ENCODE results near the gene DDA1. TPM values are rescaled to one million over a fixed set of nuclear protein-coding genes. Genes with fewer than 3 reads are reported as not detected.
A peak's percentile ranks its signal among the peaks of the same experiment; 100 is the strongest.

Gene DDA1
- total RNA-seq, 2 donors from 2014 or later = 8.9 to 13.5 TPM

DNA sequence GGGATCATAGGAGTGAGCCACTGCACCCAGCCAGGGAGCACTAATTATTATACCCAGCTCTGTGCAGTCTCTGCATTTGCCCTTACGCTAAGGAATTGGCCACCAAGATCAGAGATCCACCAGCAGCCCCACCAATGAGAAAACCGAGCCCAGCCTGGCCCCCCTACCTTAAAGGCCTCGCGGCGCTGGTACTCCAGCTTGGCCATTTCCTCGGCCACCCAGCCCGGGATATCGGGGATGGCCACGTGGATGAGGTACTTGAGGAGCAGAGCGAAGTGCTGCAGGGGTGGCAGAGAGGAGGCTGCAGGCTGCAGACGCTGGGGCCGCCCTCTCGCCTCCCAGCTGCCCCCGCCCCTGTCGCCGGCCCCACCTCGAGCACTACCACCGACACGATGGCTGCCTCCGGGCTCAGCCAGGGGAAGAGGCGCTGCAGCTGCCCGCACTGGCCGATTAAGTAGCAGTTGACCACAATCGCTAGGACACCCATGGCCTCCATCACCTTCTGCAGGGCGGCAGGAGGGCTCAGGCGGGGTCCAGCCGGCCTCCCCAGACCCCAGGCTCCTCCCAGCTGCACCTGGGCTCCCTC is 17.8 kb downstream of the DDA1 start:
- Histone ChIP-seq H3K4me3 (no peak overlapping the region), H3K36me3 (peaks cover 9% of the 10 kb centered on the region), H3K27me3 (replicated peaks; ENCODE audit: insufficient read depth) (no peaks in the 10 kb centered on the region), H3K4me1 (ENCODE audit: control insufficient read depth in 1 of 2, low read depth in 2 of 2) (peaks cover 17 to 37% of the 10 kb centered on the region in 2 donors), H3K27ac (no peak overlapping the region), H3K9me3 (no peaks in the 10 kb centered on the region)
- ATAC-seq (ENCODE audit: insufficient number of reproducible peaks, low FRiP score, low read depth) (no peak), DNase-seq (ENCODE audit: low spot score) (no peak)
- no peak for TF ChIP-seq CTCF (IDR thresholded peaks at IDR 0.05)

DNA sequence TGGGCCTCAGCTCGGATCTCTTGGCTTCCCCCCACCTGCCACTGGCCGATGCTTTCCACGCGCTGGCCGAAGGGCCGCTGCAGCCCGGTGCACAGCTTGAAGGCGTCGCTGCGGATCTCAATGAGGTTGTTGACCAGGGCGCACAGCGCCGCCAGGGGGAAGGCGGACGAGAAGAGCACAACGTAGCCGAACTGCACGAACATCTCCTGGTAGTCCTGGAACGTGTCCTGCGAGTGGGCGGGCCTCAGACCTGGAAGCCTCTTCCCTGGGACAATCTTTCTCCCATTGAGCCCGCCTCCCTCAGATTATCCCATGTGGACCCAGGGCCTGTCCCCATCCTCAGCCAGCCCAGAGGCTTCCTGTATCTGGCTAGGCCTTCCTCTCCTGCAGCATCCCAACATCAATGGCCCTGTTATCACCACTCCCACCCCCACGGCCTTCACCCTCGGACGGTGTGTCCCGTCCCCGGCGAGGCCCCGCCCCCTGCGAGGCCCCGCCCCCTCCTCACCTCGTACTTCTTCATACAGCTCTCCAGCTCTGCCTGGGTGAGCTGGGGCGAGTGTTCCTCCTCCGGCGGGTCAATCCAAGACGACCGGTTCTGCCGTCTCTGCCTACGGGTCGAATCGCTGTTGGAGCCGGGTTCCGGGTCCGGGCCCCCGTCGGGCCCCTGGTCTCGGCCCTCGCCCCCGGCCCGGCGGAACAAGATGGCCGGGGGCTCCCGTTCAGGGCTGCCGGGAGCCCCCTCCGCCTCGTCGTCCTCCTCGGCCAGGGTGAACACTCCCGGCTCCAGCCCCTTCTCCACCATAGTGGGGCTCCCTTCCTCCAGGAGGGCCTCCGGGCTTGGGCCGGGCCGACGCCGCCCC is 18.5 kb downstream of the DDA1 start:
- ATAC-seq (ENCODE audit: insufficient number of reproducible peaks, low FRiP score, low read depth) (no peak), DNase-seq (ENCODE audit: low spot score) (no peak)
- no peak overlapping the region for H3K27ac ChIP-seq
- H3K36me3 ChIP-seq = peaks cover 4% of the 10 kb centered on the region
- H3K4me3 ChIP-seq = peak overlapping the region; percentile 58
- no peak for TF ChIP-seq CTCF (IDR thresholded peaks at IDR 0.05)
- no peaks in the 10 kb centered on the region for H3K27me3 ChIP-seq (replicated peaks; ENCODE audit: insufficient read depth)
- no peaks in the 10 kb centered on the region for H3K9me3 ChIP-seq
- peaks cover 12 to 30% of the 10 kb centered on the region in 2 donors for H3K4me1 ChIP-seq (ENCODE audit: control insufficient read depth in 1 of 2, low read depth in 2 of 2)

DNA sequence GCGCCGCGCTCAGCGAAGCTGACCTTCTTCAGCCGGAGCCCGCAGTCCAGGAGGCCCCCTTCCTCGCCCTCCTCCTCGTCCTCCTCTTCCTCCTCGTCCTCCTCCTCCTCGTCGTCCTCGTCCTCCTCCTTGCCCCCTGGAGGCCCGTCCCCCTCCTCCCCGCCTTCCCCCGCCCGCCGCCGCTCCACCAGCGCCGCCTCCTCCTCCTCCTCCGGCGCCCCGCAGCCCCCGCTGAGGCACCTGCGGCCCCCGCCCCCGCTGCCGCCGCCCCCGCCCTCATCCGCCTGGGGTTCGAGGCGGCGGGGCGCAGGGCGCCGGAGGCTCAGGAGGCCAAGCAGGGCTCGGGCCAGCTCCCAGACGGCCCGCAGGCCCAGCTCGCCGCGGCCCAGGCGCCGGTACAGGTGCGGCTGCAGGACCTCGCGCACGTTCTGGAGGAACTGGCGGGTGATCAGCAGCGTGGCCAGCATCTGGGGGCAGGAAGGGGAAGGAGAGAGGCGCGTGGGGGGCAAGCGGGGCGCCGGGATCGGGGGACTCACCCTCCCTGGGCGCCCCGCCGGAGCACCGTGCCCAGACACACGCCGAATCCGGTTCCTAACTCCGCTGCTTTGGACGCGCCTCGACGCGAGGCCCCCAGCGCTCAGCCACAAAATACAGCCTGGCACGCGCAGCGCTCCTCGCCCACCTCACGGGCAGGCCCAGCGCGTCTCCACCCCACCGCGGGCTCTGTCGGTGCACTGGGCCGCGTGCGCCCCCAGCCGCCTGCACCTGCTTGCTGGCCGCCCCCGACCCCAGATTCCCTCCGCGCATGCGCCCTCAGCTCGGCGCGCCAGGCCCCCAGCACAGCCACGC is 19.4 kb downstream of the DDA1 start:
- TF ChIP-seq CTCF (IDR thresholded peaks at IDR 0.05) = no peak
- Histone ChIP-seq H3K9me3 (no peaks in the 10 kb centered on the region), H3K4me1 (ENCODE audit: control insufficient read depth in 1 of 2, low read depth in 2 of 2) (peaks cover 9 to 31% of the 10 kb centered on the region in 2 donors), H3K27ac (no peak overlapping the region), H3K4me3 (peak overlapping the region; percentile 58), H3K36me3 (peaks cover 4% of the 10 kb centered on the region), H3K27me3 (replicated peaks; ENCODE audit: insufficient read depth) (no peaks in the 10 kb centered on the region)
- ATAC-seq (ENCODE audit: insufficient number of reproducible peaks, low FRiP score, low read depth) = no peak
- DNase-seq (ENCODE audit: low spot score) = no peak

- TF ChIP-seq CTCF (IDR thresholded peaks at IDR 0.05) = no peak
- no peaks in the 10 kb centered on the region for H3K9me3 ChIP-seq
- DNase-seq (ENCODE audit: low spot score) (no peak), ATAC-seq (ENCODE audit: insufficient number of reproducible peaks, low FRiP score, low read depth) (no peak)
- no peaks in the 10 kb centered on the region for H3K27me3 ChIP-seq (replicated peaks; ENCODE audit: insufficient read depth)
- H3K27ac ChIP-seq = no peak overlapping the region
- peaks cover 4% of the 10 kb centered on the region for H3K36me3 ChIP-seq
- peak overlapping the region; percentile 58 for H3K4me3 ChIP-seq
- peaks cover 13 to 37% of the 10 kb centered on the region in 2 donors for H3K4me1 ChIP-seq (ENCODE audit: control insufficient read depth in 1 of 2, low read depth in 2 of 2)
Observed at GRCh38 chr19:17329366-17330261, 20.3 kb downstream of the DDA1 start.
